WTC11 (cell line): Measurements from ENCODE around the gene ZNF787. TPM values are rescaled to one million over a fixed set of nuclear protein-coding genes. Genes with fewer than 3 reads are reported as not detected.

Experiments used
- ATAC-seq: fragments of 200-7000 bp; cut with Tn5 transposase; 2 replicates; pipeline ENCODE4 v1.10.0; 2021; ENCODE audit warnings: mild to moderate bottlenecking, moderate library complexity
- CTCF ChIA-PET: fragments of 300-600 bp; sonication (Branson Sonifier 250); formaldehyde crosslinking; loops from one replicate; lab custom pipeline; 2021; ENCODE audit warnings: antibody characterized with exemption; lab: Charles Lee
- POLR2A ChIA-PET: fragments of 350-600 bp; sonication (Branson Sonifier 250); formaldehyde crosslinking; loops from one replicate; lab custom pipeline; 2021; ENCODE audit warnings: antibody characterized with exemption; lab: Charles Lee
- DNase-seq: peaks from one replicate; pipeline ENCODE4 v3.0.0; 2021; ENCODE audit warnings: low spot score
- H3K27ac Mint-ChIP-seq: 2 replicates; pipeline ENCODE4 v1.8.0; 2021; ENCODE audit warnings: mixed read lengths
- H3K27me3 Mint-ChIP-seq: 2 replicates; pipeline ENCODE4 v1.8.0; 2021; ENCODE audit warnings: low read depth, mild to moderate bottlenecking, moderate library complexity, mixed read lengths
- H3K36me3 Mint-ChIP-seq: 2 replicates; pipeline ENCODE4 v1.8.0; 2021; ENCODE audit warnings: mixed read lengths
- H3K4me1 Mint-ChIP-seq: 2 replicates; pipeline ENCODE4 v1.8.0; 2022; ENCODE audit warnings: mixed read lengths
- H3K4me3 Mint-ChIP-seq: 2 replicates; pipeline ENCODE4 v1.8.0; 2021; ENCODE audit warnings: mild to moderate bottlenecking, moderate library complexity, mixed read lengths
- H3K9me3 Mint-ChIP-seq: 2 replicates; pipeline ENCODE4 v1.8.0; 2021; ENCODE audit warnings: mixed read lengths
- ARID4B ChIP-seq: sonication (generic); formaldehyde crosslinking; IDR thresholded peaks from 2 replicates; pipeline ENCODE4 v1.8.0; 2023; ENCODE audit warnings: missing genetic modification reagents, mild to moderate bottlenecking, borderline replicate concordance
- ATF1 ChIP-seq: sonication (generic); formaldehyde crosslinking; IDR thresholded peaks from 2 replicates; pipeline ENCODE4 v1.8.1; 2023; ENCODE audit warnings: mild to moderate bottlenecking, moderate library complexity, missing genetic modification reagents
- E2F4 ChIP-seq: sonication (generic); formaldehyde crosslinking; IDR thresholded peaks from 2 replicates; pipeline ENCODE4 v1.8.1; 2022; ENCODE audit warnings: low read depth, mild to moderate bottlenecking, moderate library complexity, missing genetic modification reagents, borderline replicate concordance
- FOXP1 ChIP-seq: sonication (generic); formaldehyde crosslinking; IDR thresholded peaks from 2 replicates; pipeline ENCODE4 v1.8.0; 2022; ENCODE audit warnings: missing genetic modification reagents, mild to moderate bottlenecking, moderate library complexity, borderline replicate concordance
- MLX ChIP-seq: sonication (generic); formaldehyde crosslinking; IDR thresholded peaks from 2 replicates; pipeline ENCODE4 v1.8.1; 2023; ENCODE audit warnings: mild to moderate bottlenecking, missing genetic modification reagents, moderate library complexity
- RELA ChIP-seq: sonication (generic); formaldehyde crosslinking; IDR thresholded peaks from 2 replicates; pipeline ENCODE4 v1.8.1; 2022; ENCODE audit warnings: missing genetic modification reagents, mild to moderate bottlenecking, borderline replicate concordance
- RORB ChIP-seq: fragments of 250-450 bp; sonication (Bioruptor Pico); IDR thresholded peaks from 2 replicates; pipeline ENCODE4 v1.9.0; 2021; ENCODE audit warnings: mild to moderate bottlenecking
- SOX15 ChIP-seq: fragments of 250-450 bp; sonication (Bioruptor Pico); IDR thresholded peaks from 2 replicates; pipeline ENCODE4 v1.9.0; 2021; ENCODE audit warnings: mild to moderate bottlenecking
- ZNF219 ChIP-seq: sonication (generic); formaldehyde crosslinking; IDR thresholded peaks from 2 replicates; pipeline ENCODE4 v1.8.0; 2023; ENCODE audit warnings: missing genetic modification reagents, mild to moderate bottlenecking, borderline replicate concordance
- ZNF232 ChIP-seq: sonication (generic); formaldehyde crosslinking; IDR thresholded peaks from 2 replicates; pipeline ENCODE4 v1.8.0; 2022; ENCODE audit warnings: mild to moderate bottlenecking, missing genetic modification reagents
- ZNF671 ChIP-seq: fragments of 250-450 bp; sonication (Bioruptor Pico); IDR thresholded peaks from 2 replicates; pipeline ENCODE4 v1.8.0; 2021; ENCODE audit warnings: mild to moderate bottlenecking
- total RNA-seq: library from RNA; stranded (reverse); gene quantifications from 3 replicates; pipeline ENCODE4 v1.2.3, GENCODE V29; 2021
- TF ChIP-seq, protein P1 (sequence below): fragments of 250-450 bp; sonication (Bioruptor Pico); IDR thresholded peaks from 2 replicates; pipeline ENCODE4 v1.9.0; 2021; ENCODE audit warnings: mild to moderate bottlenecking, borderline replicate concordance
- TF ChIP-seq, protein P2 (sequence below): sonication (generic); formaldehyde crosslinking; IDR thresholded peaks from 2 replicates; pipeline ENCODE4 v1.8.1; 2023; ENCODE audit warnings: mild to moderate bottlenecking, missing genetic modification reagents, borderline replicate concordance
- TF ChIP-seq, protein P3 (sequence below): sonication (generic); formaldehyde crosslinking; IDR thresholded peaks from 2 replicates; pipeline ENCODE4 v1.8.0; 2022; ENCODE audit warnings: mild to moderate bottlenecking, missing genetic modification reagents

The ZNF787 gene
- total RNA-seq, 1 experiment from 2014 or later: 62.9 TPM

- no peak overlapping the region for H3K27ac Mint-ChIP-seq
- no peak for TF ChIP-seq ZNF671 (CRISPR knock-in tag)
- TF ChIP-seq FOXP1 (CRISPR knock-in tag): no peak
- TF ChIP-seq, protein P1, sequence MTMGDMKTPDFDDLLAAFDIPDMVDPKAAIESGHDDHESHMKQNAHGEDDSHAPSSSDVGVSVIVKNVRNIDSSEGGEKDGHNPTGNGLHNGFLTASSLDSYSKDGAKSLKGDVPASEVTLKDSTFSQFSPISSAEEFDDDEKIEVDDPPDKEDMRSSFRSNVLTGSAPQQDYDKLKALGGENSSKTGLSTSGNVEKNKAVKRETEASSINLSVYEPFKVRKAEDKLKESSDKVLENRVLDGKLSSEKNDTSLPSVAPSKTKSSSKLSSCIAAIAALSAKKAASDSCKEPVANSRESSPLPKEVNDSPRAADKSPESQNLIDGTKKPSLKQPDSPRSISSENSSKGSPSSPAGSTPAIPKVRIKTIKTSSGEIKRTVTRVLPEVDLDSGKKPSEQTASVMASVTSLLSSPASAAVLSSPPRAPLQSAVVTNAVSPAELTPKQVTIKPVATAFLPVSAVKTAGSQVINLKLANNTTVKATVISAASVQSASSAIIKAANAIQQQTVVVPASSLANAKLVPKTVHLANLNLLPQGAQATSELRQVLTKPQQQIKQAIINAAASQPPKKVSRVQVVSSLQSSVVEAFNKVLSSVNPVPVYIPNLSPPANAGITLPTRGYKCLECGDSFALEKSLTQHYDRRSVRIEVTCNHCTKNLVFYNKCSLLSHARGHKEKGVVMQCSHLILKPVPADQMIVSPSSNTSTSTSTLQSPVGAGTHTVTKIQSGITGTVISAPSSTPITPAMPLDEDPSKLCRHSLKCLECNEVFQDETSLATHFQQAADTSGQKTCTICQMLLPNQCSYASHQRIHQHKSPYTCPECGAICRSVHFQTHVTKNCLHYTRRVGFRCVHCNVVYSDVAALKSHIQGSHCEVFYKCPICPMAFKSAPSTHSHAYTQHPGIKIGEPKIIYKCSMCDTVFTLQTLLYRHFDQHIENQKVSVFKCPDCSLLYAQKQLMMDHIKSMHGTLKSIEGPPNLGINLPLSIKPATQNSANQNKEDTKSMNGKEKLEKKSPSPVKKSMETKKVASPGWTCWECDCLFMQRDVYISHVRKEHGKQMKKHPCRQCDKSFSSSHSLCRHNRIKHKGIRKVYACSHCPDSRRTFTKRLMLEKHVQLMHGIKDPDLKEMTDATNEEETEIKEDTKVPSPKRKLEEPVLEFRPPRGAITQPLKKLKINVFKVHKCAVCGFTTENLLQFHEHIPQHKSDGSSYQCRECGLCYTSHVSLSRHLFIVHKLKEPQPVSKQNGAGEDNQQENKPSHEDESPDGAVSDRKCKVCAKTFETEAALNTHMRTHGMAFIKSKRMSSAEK: no peak
- TF ChIP-seq, protein P2, sequence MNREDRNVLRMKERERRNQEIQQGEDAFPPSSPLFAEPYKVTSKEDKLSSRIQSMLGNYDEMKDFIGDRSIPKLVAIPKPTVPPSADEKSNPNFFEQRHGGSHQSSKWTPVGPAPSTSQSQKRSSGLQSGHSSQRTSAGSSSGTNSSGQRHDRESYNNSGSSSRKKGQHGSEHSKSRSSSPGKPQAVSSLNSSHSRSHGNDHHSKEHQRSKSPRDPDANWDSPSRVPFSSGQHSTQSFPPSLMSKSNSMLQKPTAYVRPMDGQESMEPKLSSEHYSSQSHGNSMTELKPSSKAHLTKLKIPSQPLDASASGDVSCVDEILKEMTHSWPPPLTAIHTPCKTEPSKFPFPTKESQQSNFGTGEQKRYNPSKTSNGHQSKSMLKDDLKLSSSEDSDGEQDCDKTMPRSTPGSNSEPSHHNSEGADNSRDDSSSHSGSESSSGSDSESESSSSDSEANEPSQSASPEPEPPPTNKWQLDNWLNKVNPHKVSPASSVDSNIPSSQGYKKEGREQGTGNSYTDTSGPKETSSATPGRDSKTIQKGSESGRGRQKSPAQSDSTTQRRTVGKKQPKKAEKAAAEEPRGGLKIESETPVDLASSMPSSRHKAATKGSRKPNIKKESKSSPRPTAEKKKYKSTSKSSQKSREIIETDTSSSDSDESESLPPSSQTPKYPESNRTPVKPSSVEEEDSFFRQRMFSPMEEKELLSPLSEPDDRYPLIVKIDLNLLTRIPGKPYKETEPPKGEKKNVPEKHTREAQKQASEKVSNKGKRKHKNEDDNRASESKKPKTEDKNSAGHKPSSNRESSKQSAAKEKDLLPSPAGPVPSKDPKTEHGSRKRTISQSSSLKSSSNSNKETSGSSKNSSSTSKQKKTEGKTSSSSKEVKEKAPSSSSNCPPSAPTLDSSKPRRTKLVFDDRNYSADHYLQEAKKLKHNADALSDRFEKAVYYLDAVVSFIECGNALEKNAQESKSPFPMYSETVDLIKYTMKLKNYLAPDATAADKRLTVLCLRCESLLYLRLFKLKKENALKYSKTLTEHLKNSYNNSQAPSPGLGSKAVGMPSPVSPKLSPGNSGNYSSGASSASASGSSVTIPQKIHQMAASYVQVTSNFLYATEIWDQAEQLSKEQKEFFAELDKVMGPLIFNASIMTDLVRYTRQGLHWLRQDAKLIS: no peak
- TF ChIP-seq ZNF219: no peak
- TF ChIP-seq SOX15 (CRISPR knock-in tag): no peak
- no peak for TF ChIP-seq ATF1 (CRISPR knock-in tag)
- TF ChIP-seq ZNF232 (CRISPR knock-in tag): no peak
- TF ChIP-seq E2F4 (CRISPR knock-in tag): no peak
- TF ChIP-seq ARID4B (CRISPR knock-in tag): no peak
- TF ChIP-seq, protein P3, sequence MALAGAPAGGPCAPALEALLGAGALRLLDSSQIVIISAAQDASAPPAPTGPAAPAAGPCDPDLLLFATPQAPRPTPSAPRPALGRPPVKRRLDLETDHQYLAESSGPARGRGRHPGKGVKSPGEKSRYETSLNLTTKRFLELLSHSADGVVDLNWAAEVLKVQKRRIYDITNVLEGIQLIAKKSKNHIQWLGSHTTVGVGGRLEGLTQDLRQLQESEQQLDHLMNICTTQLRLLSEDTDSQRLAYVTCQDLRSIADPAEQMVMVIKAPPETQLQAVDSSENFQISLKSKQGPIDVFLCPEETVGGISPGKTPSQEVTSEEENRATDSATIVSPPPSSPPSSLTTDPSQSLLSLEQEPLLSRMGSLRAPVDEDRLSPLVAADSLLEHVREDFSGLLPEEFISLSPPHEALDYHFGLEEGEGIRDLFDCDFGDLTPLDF (CRISPR knock-in tag): no peak
- TF ChIP-seq RELA (CRISPR knock-in tag): no peak
- TF ChIP-seq MLX (CRISPR knock-in tag): no peak
- TF ChIP-seq RORB (CRISPR knock-in tag): no peak
- H3K4me3 Mint-ChIP-seq: no peak overlapping the region
- DNase-seq (no peak), ATAC-seq (no peak)
- peaks cover 4% of the 10 kb centered on the region; the same call in 1 of the 2 replicates for H3K9me3 Mint-ChIP-seq
- H3K36me3 Mint-ChIP-seq: peaks cover 24% of the 10 kb centered on the region
- peaks cover 31% of the 10 kb centered on the region for H3K4me1 Mint-ChIP-seq
- no peaks in the 10 kb centered on the region for H3K27me3 Mint-ChIP-seq
- ChIA-PET CTCF (interaction anchor here (1.2 to 4.1 kb wide), 2 partner anchors 8 to 221 kb away, joined by 4 to 19 read pairs; no protein-coding TSS in a partner anchor), POLR2A (no interaction called here)
These were observed 31.8 kb downstream of the ZNF787 start for GRCh38 chr19:56089344-56089743.
